Fibroblast of skin of back (primary cell): Measurements from ENCODE around the gene KANSL1.
"Not testable (repeated sequence)": the region's sequence is repeated elsewhere in the genome, so short reads cannot be mapped to it uniquely, and the experiment has no call there.

Experiments used
- DNase-seq: peaks from one replicate; pipeline ENCODE4 v3.0.0-alpha.2; 2013

Gene KANSL1

GRCh38 chr17:46192439-46193150 is 634 bp downstream of the KANSL1 start:
- DNase-seq, result peak; percentile 70

- no peak for DNase-seq
These were observed 1.1 kb downstream of the KANSL1 start for GRCh38 chr17:46192189-46192438.

- DNase-seq, result no peak
These were observed 1.7 kb downstream of the KANSL1 start for GRCh38 chr17:46191322-46192188.

- no peak for DNase-seq
These were observed 2.5 kb downstream of the KANSL1 start for GRCh38 chr17:46190763-46191162.

GRCh38 chr17:46186827-46187235 is 6.4 kb downstream of the KANSL1 start:
- peak; percentile 34 for DNase-seq

- no peak for DNase-seq
These were observed 8.5 kb downstream of the KANSL1 start for GRCh38 chr17:46184696-46185095.

GRCh38 chr17:46183383-46183782 is 9.8 kb downstream of the KANSL1 start:
- not testable (repeated sequence) for DNase-seq

GRCh38 chr17:46182961-46183360 is 10.3 kb downstream of the KANSL1 start:
- DNase-seq, result no peak

- no peak for DNase-seq
These were observed 11.3 kb downstream of the KANSL1 start for GRCh38 chr17:46181940-46182339.

- DNase-seq, result not testable (repeated sequence)
These were observed 11.9 kb downstream of the KANSL1 start for GRCh38 chr17:46181316-46181715.

GRCh38 chr17:46180892-46181274 is 12.3 kb downstream of the KANSL1 start:
- no peak for DNase-seq

GRCh38 chr17:46180185-46180891 is 12.9 kb downstream of the KANSL1 start:
- DNase-seq, result not testable (repeated sequence)

GRCh38 chr17:46179375-46179999 is 13.7 kb downstream of the KANSL1 start:
- no peak for DNase-seq

GRCh38 chr17:46178550-46179214 is 14.5 kb downstream of the KANSL1 start:
- DNase-seq, result peak; percentile 30

GRCh38 chr17:46176975-46177374 is 16.3 kb downstream of the KANSL1 start:
- no peak for DNase-seq

- peak; percentile 42 for DNase-seq
These were observed 17.3 kb downstream of the KANSL1 start for GRCh38 chr17:46175891-46176290.

- no peak for DNase-seq
These were observed 20.1 kb downstream of the KANSL1 start for GRCh38 chr17:46173153-46173552.

- no peak for DNase-seq
These were observed 21.3 kb downstream of the KANSL1 start for GRCh38 chr17:46171939-46172338.

GRCh38 chr17:46170639-46171429 is 22.4 kb downstream of the KANSL1 start:
- DNase-seq, result no peak

GRCh38 chr17:46169913-46170638 is 23.2 kb downstream of the KANSL1 start:
- no peak for DNase-seq
